ENCODE results near the gene FRZB.
A peak's percentile ranks its signal among the peaks of the same experiment; 100 is the strongest.
"Not testable (repeated sequence)": the region's sequence is repeated elsewhere in the genome, so short reads cannot be mapped to it uniquely, and the experiment has no call there.

Gene FRZB, protein sequence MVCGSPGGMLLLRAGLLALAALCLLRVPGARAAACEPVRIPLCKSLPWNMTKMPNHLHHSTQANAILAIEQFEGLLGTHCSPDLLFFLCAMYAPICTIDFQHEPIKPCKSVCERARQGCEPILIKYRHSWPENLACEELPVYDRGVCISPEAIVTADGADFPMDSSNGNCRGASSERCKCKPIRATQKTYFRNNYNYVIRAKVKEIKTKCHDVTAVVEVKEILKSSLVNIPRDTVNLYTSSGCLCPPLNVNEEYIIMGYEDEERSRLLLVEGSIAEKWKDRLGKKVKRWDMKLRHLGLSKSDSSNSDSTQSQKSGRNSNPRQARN

GRCh38 chr2:182866461-182867406, at the start of gene FRZB:
Gene FRZB, minus strand, starts transcription at chr2:182866637. Its CDS starts 85 bp downstream, at chr2:182866552.
- no peak for DNase-seq (ENCODE audit: low spot score)
- no peak for FAIRE-seq

- FAIRE-seq (peak; percentile 92), DNase-seq (ENCODE audit: low spot score) (peak; percentile 87)
Measured at GRCh38 chr2:182915369-182916326, 49.2 kb upstream of the FRZB start.

DNA sequence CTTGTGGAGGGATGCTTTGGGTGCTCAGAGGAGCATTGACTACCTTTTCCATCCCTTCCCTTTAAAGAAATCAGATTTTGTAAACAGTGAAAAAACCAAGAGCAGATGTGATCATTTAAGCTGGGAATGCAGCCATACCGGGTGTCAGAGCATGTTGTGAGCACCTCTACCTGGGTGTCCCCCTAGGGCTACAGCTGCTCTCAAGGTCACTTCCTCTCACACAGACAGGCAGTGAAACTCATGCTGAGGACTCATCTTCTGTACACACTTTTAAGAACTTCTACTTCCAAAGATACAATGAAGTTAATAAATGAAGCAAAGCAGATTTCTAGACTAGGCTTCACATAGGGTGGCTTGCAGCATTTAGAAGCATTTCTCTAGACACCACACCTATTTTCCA, 48.4 kb upstream of the FRZB start:
- FAIRE-seq = no peak
- DNase-seq (ENCODE audit: low spot score) = no peak

DNA sequence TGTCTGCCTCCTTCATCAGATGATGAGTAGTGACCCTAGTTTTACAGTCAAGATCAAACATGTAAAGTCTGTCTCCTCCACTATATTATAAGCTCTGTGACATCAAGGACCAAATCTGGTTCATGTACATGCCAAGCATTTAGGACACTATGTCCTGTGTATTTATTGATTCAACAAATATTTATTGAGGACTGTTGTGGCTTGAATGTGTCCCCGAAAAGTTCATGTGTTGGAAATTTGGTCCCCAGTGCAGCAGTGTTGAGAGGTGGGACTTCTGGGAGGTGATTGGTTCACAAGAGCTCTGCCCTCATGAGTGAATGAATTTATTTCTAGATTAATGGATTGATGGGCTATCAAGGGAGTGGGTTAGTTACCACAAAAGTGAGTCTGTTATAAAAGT, 46.6 kb upstream of the FRZB start:
- no peak for FAIRE-seq
- DNase-seq (ENCODE audit: low spot score) = no peak

DNA sequence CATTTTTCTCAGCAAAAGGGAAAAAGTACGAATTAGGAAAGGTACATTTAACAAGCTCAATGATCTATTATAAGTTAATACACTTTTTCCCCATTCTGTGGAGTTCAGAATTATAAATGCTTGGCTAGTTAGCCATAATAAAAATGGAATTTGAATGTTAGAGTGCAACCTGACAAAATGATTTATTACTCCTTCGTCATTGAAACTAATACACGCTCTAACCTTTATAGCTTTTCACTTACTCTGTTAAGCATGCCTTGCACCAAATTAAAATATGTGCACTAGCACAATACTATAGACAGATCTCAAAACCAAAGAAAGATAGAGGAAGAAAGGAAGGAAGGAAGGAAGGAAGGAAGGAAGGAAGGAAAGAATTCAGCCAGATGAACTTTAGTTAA, 46.1 kb upstream of the FRZB start:
- FAIRE-seq = no peak

GRCh38 chr2:182911813-182912517, 45.5 kb upstream of the FRZB start:
- DNase-seq (ENCODE audit: low spot score) (no peak), FAIRE-seq (no peak)

More for the DNA sequence above, 46.1 kb upstream of the FRZB start:
- DNase-seq (ENCODE audit: low spot score) = no peak

DNA sequence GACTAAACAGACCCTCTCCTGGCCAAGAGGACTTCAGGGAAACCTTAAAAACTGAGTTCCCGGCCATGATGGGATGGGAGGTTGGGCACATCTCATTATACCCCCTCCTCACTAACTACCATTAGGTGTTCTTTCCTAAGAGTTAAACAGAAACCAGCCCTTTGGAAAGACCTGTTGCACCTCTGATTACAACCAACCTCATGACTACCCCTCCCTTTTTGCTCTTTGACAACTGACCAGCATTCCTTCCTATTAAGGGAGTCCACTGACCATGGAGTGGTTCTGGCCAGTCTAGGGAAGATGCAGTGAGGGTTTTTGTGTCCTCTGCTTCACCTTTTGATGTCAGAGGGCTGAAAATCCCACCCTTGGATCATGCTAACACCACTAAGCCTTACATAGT, 44.5 kb upstream of the FRZB start:
- DNase-seq (ENCODE audit: low spot score) (no peak), FAIRE-seq (no peak)

DNA sequence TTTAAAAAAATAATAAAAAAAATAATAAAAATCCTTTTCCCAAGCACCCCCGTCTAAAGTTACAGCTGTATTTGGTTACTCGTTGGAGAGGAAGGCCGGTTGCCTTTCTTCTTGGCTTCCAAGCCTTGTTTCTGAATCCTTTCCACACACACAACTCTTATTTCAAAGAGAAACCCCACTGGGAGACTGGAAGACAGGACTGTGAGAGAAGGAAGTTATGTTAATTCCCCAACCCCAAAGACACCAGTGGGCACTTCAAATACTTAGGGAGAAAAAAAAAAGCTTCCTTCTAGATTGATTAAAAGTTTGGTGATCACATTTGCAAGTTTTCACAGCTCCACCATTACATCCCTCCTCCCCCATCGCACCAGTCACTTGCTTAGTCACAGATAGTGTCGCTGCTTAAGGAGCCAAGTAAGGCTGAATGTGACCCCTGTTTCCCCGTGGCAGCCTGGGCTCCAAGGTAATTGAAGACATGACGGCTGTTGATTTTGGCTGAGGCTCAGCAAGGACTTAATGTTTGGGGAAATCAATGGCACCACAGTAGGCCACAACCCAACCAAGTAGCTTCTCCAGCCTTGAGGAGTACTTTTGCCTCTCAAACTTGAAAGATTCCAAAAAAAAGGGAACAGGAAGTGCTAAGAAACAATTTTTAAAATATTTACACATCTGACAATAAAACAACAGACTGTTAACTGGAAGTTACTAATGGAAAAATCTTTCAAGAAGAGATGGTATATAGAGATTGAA, 40.8 kb upstream of the FRZB start:
- DNase-seq (ENCODE audit: low spot score) = no peak
- no peak for FAIRE-seq

GRCh38 chr2:182906454-182906853, 40.0 kb upstream of the FRZB start:
- DNase-seq (ENCODE audit: low spot score) (no peak), FAIRE-seq (no peak)

- FAIRE-seq (no peak), DNase-seq (ENCODE audit: low spot score) (no peak)
Measured at GRCh38 chr2:182904844-182905243, 38.4 kb upstream of the FRZB start.

DNA sequence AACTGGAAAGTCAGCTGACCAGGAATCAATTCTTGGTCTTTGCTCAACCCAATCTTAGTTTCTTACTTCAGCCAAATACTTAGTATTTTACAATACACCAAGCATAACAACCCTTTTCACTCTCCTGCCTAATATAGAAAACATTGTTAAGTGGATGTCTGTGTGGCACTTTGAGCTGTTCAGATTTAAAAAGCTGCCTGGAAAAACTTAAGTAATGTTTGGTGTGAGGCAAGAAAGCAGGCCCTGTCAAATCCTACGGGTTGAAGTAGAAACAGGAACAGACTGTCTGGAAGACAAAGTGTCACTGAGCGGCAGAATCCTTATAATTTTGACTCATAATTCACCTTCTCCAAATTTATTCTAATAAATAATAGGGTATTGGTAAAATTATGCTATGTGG, 37.1 kb upstream of the FRZB start:
- FAIRE-seq = no peak

DNA sequence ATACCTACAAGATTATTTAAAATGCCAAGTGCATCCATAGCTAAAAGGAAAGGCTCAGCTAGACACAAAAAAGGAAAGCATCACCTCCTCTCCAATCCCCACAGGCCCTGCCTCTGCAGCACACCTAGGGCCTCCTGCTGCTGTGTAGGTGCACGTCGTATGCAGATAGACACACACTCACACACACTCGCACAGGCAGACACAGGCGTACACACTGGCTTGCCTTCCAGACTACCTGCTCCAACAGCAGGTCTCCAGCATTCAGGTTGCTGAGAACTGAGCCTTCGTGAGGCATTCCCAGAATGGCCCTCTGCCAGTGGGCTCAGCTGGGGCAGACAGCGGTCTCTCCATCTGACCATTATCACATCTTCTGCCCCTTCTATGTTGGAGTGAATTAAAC, 35.3 kb upstream of the FRZB start:
- FAIRE-seq (no peak), DNase-seq (ENCODE audit: low spot score) (no peak)

More for the DNA sequence above, 37.1 kb upstream of the FRZB start:
- DNase-seq (ENCODE audit: low spot score) = no peak

DNA sequence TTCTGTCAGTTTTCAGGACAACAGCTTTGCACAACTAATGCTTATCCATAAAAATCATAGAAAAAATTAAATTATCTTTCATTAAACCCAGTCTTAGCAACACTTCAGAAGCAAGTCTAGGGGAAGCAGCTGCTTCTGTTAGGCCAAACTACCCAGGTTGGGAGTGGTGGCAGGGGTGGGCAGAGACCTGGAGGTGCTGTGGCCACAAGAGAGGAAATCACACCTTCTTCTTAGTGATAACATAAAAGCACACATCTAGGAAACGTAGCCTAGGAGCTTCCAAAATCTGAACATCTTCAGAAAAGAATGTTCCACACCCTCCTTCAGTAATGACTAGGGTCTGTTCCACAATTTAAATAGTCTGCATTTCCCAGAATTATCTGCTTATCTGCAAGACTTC, 32.3 kb upstream of the FRZB start:
- DNase-seq (ENCODE audit: low spot score) = no peak
- FAIRE-seq = no peak

DNA sequence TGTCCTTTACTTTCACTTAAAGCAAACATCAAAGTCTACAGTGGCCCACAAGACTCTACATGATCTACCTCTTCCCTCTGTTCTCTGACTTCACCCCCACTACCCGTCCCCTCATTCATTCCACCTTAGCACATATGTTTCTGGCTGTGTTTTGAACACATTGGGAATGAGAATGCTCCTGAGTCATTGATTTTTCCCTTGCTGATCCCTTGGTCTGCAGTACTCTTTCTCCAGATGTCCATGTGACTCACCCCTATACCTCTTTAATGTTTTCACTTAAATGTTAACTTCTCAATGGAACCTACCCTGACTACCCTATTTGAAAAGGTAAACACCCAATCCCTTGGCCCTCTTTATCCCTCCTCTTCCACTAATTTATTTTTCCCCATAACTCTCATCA, 30.7 kb upstream of the FRZB start:
- no peak for FAIRE-seq
- no peak for DNase-seq (ENCODE audit: low spot score)

GRCh38 chr2:182895798-182896197, 29.4 kb upstream of the FRZB start:
- no peak for DNase-seq (ENCODE audit: low spot score)
- FAIRE-seq = no peak

DNA sequence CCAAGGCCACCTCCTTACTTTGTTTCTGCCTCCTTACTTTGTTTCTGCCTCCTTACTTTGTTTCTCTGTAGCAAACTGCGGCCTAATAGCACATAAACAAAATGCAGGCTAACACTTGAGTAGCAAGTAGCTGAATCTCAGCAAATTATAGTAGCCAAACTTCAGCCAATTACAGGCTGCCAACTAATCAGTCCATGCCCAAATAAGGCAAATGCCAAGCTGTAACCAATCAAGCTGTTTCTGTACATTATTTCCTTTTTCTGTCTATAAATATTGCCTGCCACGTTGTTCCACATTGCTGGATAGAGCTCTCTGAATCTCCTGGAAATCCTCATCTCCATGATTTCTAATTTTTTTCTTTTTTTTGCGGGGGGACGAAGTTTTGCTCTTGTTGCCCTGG, 28.7 kb upstream of the FRZB start:
- FAIRE-seq = no peak
- no peak for DNase-seq (ENCODE audit: low spot score)

- DNase-seq (ENCODE audit: low spot score) (no peak), FAIRE-seq (no peak)
Measured at GRCh38 chr2:182894174-182894573, 27.7 kb upstream of the FRZB start.

DNA sequence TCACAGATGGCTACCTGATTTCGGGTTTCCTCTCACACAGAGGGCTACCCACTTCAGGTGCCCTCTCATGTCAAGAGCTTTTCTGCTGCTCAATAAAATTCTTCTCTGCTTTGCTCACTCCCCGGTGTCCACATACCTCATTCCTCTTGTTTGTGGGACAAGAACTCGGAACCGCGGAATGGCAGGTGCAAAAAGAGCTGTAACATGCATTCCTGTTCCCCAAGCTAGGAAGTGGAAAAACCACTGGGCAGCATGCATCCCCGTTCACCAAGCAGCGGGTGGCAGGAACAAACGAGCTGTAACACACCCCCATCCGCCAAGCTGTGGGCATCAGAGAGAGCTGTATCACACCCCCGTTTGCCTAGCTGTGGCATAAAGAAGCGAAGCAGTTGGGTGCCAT, 27.2 kb upstream of the FRZB start:
- no peak for DNase-seq (ENCODE audit: low spot score)
- FAIRE-seq = no peak

GRCh38 chr2:182893035-182893434, 26.6 kb upstream of the FRZB start:
- not testable (repeated sequence) for FAIRE-seq; DNase-seq (ENCODE audit: low spot score)

DNA sequence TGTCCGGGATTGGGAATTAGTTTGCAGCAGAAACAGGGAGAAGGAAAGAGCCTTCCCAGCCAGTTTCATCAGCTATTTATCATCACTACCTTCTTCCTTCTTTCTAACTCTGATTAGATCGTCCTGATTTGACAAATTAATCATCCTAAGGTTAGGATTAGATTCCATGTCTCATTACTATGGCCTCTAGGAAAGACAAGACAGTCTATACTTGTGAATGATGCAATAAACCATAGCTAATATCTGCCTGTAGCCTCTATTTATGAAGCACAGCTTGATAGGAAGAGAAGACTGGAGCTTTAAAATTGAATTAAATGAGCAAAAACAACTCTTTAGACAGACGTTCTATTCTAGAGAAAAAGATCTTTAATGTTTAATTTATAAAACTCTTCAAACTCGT, 25.2 kb upstream of the FRZB start:
- no peak for DNase-seq (ENCODE audit: low spot score)

More for the DNA sequence above, 25.2 kb upstream of the FRZB start:
- FAIRE-seq = no peak

Measured in RCC 7860 (cell line).